T1000 (cell line): ENCODE data around the gene MMS22L.

ENCODE experiments used
- DNase-seq: peaks from one replicate; lab custom pipeline; 2025; ENCODE audit warnings: mixed read lengths; lab: John Stamatoyannopoulos, UW

The MMS22L gene

DNA sequence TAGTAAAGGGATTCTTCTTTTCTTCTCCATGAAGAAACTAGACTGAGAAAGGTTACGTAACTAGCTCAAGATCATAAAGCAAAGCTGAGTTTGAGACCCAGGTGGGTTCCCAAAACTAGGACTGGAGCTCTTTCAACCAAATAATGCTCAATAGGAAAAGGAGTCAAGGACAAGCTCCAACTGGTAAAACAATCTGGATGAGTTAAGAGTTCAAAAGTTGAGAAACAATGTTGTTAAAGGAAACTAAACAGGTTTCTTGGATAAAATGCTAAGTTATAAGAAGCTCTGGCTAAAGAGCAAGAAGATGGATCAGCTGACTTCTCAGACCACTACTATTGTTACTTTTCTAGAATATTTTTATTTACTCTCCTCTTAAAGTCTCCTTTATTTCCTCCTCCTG lies 137.3 kb downstream of the MMS22L start:
- DNase-seq: no peak

DNA sequence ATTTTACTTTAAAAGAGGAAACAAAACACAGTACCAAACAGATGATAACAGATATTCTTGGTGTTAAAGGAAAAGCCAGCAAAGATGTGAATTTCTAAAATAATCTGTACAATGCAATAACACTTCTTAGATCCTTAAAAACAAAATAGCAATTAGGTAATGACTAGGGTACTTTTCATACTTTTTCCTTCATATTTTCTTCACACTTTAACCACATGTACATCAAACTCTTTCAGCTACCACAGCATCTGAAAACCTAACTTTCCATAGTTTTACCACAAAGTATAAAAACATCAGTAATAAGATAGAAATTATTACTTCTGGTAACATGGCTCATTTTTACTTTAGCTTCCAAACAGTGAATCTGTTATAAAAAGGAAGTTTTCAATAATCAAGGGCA lies 141.3 kb downstream of the MMS22L start:
- no peak for DNase-seq

GRCh38 chr6:97138581-97138980 lies 144.4 kb downstream of the MMS22L start:
- no peak for DNase-seq

GRCh38 chr6:97136626-97137358 lies 146.2 kb downstream of the MMS22L start:
- no peak for DNase-seq

DNA sequence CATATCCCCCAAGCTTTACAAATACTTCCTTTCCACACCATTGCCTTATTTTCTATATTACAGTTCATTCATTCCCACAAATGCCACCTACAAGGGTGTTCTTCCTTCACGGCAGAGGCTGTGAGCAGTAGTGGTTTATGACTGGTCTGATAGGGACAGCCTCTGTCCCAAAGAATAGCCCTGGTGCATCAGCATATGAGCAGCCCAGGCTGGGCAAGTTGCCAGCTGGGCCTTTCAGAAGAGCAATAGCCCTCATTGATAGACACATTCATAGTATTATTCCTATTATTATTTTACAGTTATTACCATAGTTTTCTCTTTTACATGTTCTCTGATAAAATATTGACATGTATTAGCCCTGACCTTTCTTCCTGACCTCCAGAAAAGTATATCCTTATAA lies 149.9 kb downstream of the MMS22L start:
- DNase-seq: no peak

DNA sequence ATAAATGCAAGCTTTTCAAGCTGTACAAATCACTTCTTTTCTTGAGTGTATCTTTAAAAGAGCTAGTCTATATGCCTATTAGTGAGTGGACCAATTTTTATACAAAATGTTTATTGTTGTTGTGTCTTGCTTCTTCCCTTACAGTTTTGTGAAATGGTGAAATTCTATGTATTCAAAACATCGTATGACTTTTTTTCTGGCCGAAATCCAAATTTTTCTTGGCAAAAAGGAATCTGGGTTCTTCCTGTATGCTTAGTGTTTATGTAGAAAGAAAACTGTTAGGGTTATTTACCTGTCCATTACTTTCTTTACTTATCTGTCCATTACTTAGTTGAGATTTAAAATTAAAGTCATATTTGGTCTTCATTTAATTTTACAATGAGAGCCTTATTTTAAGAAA lies 153.9 kb downstream of the MMS22L start:
- DNase-seq: no peak

- no peak for DNase-seq
These were observed 154.5 kb downstream of the MMS22L start for GRCh38 chr6:97128507-97128906.

- DNase-seq: no peak
These were observed 159.4 kb downstream of the MMS22L start for GRCh38 chr6:97123652-97124051.

DNA sequence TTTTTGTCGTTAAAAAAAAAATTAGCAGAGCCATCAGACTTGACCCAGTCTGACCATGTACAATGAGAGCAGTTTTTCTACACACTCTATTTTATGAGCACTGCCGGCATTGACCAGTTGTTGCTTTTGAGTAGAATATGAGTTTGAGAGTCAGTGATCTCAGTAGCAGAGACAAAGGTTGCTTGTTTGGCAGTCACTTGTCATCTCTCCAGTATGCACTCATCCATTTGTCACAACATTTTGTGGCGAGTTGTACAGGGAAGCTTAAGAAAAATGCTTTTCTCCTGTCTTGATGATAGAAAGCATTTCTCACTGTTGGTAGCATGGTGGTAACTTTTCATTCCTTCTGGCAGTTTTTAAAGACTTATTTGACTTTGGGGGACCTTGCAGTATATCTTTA lies 159.9 kb downstream of the MMS22L start:
- DNase-seq: no peak

DNA sequence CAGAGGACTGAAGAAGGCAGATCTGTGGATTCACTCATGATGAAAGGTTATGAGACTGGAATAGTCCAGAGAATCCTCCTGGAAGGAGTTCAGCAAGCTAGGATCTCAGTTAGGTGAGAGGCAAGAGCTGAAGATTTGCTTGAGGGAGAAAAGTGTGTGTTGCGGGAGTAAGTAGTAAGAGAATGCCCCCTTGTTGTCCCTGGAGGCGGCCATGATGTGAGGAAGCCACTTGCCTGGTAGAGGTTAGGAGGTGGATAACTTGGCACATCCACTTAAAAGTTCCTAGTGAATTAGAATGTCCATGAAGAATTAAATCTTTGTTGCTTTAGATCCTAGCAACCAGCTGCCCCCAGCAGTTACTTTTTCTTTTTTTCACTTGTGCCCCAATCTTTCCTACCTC lies 162.5 kb downstream of the MMS22L start:
- no peak for DNase-seq

GRCh38 chr6:97114645-97115044 lies 168.4 kb downstream of the MMS22L start:
- no peak for DNase-seq

- no peak for DNase-seq
These were observed 169.8 kb downstream of the MMS22L start for GRCh38 chr6:97113170-97113569.

DNA sequence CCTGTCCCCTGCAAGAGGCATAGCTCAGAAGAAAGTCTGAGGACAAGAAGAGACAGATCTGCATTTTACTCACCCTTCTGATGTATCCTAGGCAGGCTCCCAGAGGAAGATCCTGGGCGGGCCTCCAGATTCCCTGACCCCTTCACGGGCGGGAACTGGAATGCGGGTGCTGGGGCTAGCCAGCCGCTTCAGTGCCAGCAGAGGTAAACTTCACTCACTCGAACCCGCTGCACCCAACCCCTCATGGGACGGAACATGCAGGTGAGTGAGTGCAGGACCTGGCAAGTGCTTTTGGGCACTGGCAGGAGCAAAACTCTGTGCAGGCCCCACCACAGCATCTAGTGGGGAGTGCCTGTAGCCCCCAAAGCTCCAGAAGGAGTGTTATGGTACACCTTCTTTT lies 171.8 kb downstream of the MMS22L start:
- DNase-seq: no peak

DNA sequence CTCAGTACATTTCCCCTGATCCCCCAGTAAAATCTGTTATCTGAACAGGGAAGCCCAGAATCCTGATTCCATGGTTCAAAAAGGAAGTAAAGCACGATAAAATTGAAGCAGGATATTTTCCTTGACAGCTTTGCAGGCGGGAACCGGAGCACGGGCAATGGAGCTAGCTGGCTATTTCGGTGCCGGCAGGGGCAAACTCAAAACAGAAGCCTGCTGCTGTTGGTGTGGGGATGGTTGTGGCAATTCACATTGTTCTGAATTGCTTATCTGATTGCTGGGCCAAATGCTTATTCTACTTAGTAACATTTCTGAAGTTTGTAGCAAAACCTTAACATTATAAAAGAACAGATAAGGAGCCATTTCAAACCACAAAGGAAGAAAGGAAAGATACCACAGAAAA lies 172.4 kb downstream of the MMS22L start:
- DNase-seq: no peak

DNA sequence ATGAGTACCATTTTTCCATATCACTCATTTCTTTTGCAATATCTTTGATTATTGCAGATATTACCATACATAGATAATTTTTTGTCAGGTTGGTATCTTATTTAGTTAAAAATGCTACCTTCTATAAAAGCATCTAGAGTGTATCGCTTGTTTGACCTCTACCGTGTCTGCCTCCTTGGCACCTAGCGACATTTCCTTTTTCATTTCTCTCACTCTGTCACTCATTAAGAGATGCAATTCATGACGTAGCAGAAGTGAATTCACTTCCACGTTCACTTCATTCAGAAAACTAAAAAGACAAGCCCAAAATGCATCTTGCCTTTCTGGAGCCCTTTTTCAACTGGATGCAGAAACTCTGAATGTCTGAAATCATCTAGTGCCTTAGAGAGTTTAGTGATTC lies 172.9 kb downstream of the MMS22L start:
- DNase-seq: no peak

DNA sequence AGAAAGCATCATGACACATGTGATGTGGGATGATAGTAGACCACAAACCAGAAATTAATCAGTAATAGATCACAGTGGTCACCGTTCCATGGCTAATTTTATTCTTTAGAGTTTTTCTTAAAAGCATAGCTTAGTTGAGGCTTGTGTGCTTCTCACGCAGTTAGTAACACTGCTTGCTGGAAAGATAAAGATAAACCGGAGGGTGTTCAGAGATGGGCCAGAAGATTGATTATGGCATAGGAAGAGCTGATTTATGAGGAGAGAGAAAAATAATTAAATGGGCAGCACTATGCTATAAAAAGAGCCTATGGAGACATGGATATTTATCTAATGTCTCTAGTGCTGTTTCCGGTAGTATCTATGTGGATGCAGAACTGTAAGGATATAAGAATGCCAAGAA lies 173.6 kb downstream of the MMS22L start:
- DNase-seq: no peak

DNA sequence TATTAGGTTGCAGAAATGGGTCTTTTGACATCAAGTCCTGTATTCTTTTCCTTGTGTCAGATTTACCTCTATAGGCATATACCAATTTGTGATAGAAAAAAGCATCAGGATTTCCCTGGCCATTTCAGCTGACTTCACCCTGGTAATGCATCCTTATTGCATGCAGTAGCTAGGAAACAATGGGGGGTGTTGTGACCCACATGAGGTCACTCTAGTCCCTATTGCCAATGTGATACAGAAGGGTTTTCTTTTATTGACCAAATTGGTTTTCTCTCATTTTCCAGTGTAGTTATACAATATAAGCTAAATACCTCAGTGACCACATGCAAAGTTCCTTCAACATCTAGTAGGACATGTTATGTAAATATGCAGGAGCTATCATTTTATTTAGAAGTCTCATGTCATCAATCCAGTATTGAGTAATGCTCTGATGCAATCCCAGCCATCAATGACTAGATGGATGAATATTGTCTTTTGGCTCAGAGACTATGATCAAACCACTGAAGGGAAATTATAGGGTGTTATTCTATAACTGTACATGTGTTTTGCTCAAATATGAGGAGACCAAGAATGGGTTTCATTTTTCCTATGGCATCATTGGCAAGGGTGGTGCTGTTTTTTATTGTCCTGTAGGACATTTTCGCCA lies 180.7 kb downstream of the MMS22L start:
- DNase-seq: no peak

DNA sequence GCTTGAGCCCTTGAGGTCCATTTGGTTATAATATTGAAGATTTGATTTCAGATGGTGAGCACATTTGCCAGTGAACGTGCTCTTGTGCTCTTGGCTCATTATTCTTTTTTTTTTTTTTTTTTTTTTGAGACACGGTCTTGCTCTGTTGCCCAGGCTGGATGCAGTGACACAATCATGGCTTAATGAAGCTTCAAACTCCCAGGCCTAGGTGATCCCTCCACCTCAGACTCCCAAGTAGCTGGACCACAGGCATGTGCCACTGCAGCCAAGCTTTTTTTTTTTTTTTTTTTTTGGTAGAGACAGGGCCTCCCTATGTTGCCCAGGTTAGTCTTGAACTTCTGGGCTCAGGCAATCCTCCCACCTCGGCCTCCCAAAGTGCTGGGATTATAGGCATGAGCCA lies 182.3 kb downstream of the MMS22L start:
- no peak for DNase-seq

DNA sequence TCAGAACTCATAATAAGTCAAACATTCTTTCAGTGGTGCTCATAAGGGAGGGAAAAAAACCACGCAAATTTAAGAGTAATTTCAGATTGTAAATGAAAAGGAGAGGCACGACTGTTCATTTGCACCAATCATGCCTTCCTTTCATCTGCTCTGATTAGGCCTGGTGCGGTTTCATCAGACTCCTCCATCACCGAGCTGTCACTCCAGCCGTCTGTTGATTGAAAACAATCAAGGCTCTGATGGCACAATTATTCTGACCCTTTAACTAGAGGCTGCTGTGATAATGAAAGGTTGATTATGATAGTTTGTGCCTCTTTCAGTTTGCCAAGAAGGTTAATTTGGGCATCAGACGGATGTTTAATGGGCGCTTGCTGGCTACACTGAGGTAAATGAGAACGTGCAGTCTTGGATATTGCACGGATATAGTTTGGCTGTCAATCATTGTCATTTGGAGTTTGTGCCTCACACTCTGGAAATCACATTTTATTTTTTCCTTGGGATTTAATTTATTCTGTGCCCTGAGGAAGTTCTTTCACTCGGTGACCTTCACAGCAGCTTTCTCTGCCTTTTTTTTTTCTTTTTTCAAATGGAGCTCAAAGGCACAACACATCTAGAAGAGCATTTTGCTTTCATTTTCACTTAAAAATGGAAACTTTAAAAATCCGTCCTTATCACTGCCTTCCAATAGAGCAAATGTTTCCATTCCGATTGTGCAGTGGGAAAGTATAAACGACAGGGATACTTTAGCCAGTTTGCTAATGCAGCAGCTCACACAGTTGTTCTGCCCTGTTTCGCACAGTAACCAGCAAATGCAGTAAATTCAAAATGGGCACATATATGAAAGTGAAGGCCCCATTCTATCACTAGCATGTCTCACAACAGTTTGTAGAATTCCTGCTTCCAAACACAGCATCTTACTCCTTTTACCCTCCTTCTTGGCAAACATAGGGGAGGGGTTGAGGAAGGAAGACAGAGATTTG lies 185.7 kb downstream of the MMS22L start:
- DNase-seq: no peak

GRCh38 chr6:97095311-97095850 lies 187.6 kb downstream of the MMS22L start:
- no peak for DNase-seq

DNA sequence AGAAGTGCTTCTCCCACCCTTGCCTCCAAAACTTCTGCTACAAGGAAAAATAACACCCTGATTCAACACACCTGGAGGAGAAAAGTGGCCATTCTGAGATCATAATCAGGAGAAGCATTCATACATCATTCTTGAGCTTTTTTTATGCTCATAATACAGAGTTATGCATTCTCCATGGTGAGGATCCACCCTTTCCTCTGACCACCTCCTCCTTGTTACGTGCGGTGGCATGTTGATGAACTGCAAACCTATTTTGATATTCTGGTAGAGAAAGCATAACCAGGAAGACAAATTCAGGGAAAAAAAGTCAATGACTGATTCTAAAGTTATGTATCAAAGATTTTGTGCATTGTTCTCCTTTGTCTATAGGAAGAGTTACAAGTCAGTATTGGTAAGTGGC lies 188.6 kb downstream of the MMS22L start:
- no peak for DNase-seq

- no peak for DNase-seq
These were observed 190.2 kb downstream of the MMS22L start for GRCh38 chr6:97092673-97093305.
